ENCODE data around the gene POLD3.

DNA sequence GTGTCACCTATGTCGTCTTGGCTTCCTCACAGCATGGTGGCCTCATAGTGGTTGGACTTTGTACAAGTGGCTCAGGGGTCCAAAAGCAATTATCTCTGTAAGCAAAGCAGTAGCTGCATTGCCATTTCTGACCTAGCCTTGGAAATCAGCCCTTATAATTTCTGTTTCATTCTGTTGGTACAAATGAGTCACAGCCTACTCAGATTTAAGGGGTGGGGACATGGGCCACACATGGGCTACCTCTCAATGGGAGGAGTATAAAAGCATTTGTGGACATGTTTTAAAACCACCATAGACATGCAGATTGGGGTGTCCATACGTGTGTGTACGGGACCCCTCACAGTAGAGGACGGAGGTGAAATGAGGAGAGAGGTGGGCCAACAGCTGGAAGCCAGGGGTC, 97.3 kb downstream of the POLD3 start:
- TF ChIP-seq SIN3A (IDR thresholded peaks at IDR 0.05; ENCODE audit: borderline replicate concordance, insufficient read depth, low read length) (no peak), POLR2AphosphoS5 (IDR thresholded peaks at IDR 0.05; ENCODE audit: low read depth, low read length) (no peak)

All from PFSK-1 (cell line).